GM12865 (cell line): Measurements from ENCODE around the gene DEPDC5.
"Not testable (repeated sequence)": the region's sequence is repeated elsewhere in the genome, so short reads cannot be mapped to it uniquely, and the experiment has no call there.

Experiments
- DNase-seq: peaks from one replicate; pipeline ENCODE4 v3.0.0; 2010; ENCODE audit warnings: low read depth
- H3K4me3 ChIP-seq: 2 replicates; pipeline ENCODE4 v1.5.1; 2011; ENCODE audit warnings: mild to moderate bottlenecking, low read depth, low read length, control low read depth
- CTCF ChIP-seq: IDR thresholded peaks from 2 replicates; pipeline ENCODE4 v1.5.1; 2011; ENCODE audit warnings: low read length, control low read depth, low read depth, inconsistent platforms; ENCODE audit not compliant: insufficient read depth; ENCODE audit errors: missing control alignments

The DEPDC5 gene

DNA sequence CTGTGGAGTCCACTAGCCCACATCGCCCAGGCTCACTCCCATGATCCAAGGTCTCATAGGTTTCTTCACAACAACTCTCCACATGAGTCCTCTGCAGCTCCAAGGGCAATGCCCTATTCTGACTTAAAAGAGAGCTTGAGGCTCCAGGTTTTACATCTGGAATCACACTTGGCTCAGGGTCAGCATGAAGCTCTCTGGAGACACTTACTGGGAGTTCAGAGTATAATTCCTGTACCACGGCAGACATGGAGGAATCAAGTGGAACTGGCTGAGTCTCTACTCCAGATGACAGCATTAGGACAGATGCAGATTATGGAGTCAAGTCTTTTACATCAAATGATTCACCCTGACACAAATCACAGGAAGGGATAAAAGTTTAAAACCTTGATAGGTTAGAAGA, 15.3 kb upstream of the DEPDC5 start:
- DNase-seq = no peak
- no peak for TF ChIP-seq CTCF
- no peak overlapping the region for H3K4me3 ChIP-seq

GRCh38 chr22:31739795-31740201, 14.0 kb upstream of the DEPDC5 start:
- H3K4me3 ChIP-seq = no peak overlapping the region
- TF ChIP-seq CTCF = no peak
- DNase-seq = no peak

GRCh38 chr22:31740314-31740713, 13.5 kb upstream of the DEPDC5 start:
- not testable (repeated sequence) for H3K4me3 ChIP-seq, DNase-seq

GRCh38 chr22:31742115-31742514, 11.7 kb upstream of the DEPDC5 start:
- TF ChIP-seq CTCF = no peak
- DNase-seq = no peak
- H3K4me3 ChIP-seq = no peak overlapping the region

DNA sequence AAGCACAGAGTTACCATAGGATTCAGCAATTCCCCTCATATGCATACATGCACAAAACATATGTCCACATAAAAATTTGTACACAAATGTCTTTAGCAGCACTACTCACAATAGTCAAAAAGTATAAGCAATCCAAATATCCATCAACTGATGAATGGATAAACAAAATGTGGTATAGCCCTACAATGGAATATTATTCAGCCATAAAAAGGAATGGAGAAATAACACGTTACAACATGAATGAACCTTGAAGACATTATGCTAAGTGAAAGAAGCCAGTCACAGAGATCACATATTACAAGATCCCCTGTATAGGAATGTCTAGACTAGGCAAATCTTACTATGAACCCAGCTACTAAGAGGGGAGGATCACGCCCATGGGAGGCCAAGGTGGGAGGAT, 11.1 kb upstream of the DEPDC5 start:
- no peak for DNase-seq
- no peak overlapping the region for H3K4me3 ChIP-seq
- no peak for TF ChIP-seq CTCF

DNA sequence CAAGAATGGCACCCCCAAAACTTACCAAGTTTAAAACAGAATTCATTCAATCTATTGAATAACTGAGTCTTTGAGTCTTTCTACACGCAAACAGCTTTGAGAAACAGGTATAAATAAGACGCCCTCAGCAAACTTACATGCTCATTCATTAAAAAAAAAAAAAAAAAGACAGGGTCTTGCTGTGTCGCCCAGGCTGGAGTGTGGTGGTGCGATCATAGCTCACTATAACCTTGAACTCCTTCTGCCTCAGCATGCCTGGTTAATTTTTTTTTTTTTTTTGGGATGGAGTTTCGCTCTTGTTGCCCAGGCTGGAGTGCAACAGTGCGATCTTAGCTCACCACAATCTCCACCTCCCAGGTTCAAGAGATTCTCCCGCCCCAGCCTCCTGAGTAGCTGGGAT, 9.9 kb upstream of the DEPDC5 start:
- no peak for TF ChIP-seq CTCF
- H3K4me3 ChIP-seq = no peak overlapping the region
- no peak for DNase-seq

DNA sequence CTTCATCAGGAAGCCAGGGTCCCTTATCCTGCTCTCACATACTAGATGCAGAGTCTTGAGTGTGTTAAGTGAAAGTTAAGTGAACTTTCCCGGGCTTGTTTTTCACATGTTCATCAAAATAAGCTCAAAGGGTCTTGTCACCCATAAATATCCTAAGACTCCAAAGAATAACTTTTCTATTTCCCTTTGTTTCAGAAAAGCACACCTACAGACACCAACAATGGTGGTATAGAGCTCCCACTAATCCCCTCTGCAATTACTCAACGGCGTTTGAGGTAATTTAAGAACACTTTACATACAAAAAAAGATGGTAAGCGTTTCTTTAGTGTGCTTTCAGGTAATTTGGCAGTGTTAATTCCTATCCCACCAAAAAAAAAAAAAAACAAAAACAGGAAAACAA, 6.4 kb upstream of the DEPDC5 start:
- no peak overlapping the region for H3K4me3 ChIP-seq
- no peak for TF ChIP-seq CTCF
- DNase-seq = no peak

GRCh38 chr22:31748490-31748889, 5.3 kb upstream of the DEPDC5 start:
- H3K4me3 ChIP-seq = peak overlapping the region; percentile 71
- DNase-seq = peak; percentile 33
- TF ChIP-seq CTCF = no peak
